HG02642 (cell line): ENCODE data around the gene GAGE12D.
"Not testable (repeated sequence)": the region's sequence is repeated elsewhere in the genome, so short reads cannot be mapped to it uniquely, and the experiment has no call there.

Source experiments
- ATAC-seq: cut with Tn5 transposase; IDR thresholded peaks from one replicate; pipeline ENCODE4 v1.9.1; 2021; ENCODE audit warnings: mild to moderate bottlenecking; ENCODE audit not compliant: unreplicated experiment, poor library complexity

GAGE12D gene, protein sequence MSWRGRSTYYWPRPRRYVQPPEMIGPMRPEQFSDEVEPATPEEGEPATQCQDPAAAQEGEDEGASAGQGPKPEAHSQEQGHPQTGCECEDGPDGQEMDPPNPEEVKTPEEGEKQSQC

DNA sequence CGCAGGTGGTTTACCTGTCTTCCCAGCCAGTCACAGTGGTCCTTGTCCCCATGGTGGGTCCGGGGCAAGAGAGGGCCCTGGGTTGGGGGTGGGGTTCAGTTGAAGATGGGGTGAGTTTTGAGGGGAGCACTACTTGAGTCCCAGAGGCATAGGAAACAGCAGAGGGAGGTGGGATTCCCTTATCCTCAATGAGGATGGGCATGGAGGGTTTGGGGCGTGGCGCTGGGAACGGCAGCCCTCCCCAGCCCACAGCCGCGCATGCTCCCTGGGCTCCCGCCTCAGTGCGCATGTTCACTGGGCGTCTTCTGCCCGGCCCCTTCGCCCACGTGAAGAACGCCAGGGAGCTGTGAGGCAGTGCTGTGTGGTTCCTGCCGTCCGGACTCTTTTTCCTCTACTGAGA is at the start of gene GAGE12D:
TSS of gene GAGE12D (plus strand) at position 301 of the 400 bp plus-strand sequence. CDS start 1,155 bp downstream, outside the sequence.
- ATAC-seq = not testable (repeated sequence)

DNA sequence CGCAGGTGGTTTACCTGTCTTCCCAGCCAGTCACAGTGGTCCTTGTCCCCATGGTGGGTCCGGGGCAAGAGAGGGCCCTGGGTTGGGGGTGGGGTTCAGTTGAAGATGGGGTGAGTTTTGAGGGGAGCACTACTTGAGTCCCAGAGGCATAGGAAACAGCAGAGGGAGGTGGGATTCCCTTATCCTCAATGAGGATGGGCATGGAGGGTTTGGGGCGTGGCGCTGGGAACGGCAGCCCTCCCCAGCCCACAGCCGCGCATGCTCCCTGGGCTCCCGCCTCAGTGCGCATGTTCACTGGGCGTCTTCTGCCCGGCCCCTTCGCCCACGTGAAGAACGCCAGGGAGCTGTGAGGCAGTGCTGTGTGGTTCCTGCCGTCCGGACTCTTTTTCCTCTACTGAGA is 9.7 kb upstream of the GAGE12D start, which contains the start of gene GAGE12C:
TSS of gene GAGE12C (plus strand) at position 301 of the 400 bp plus-strand sequence. CDS start 1,155 bp downstream, outside the sequence.
- not testable (repeated sequence) for ATAC-seq

DNA sequence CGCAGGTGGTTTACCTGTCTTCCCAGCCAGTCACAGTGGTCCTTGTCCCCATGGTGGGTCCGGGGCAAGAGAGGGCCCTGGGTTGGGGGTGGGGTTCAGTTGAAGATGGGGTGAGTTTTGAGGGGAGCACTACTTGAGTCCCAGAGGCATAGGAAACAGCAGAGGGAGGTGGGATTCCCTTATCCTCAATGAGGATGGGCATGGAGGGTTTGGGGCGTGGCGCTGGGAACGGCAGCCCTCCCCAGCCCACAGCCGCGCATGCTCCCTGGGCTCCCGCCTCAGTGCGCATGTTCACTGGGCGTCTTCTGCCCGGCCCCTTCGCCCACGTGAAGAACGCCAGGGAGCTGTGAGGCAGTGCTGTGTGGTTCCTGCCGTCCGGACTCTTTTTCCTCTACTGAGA is 9.5 kb downstream of the GAGE12D start, which contains the start of gene GAGE12E:
TSS of gene GAGE12E (plus strand) at position 301 of the 400 bp plus-strand sequence. CDS start 1,155 bp downstream, outside the sequence.
- not testable (repeated sequence) for ATAC-seq

DNA sequence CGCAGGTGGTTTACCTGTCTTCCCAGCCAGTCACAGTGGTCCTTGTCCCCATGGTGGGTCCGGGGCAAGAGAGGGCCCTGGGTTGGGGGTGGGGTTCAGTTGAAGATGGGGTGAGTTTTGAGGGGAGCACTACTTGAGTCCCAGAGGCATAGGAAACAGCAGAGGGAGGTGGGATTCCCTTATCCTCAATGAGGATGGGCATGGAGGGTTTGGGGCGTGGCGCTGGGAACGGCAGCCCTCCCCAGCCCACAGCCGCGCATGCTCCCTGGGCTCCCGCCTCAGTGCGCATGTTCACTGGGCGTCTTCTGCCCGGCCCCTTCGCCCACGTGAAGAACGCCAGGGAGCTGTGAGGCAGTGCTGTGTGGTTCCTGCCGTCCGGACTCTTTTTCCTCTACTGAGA is 19.0 kb downstream of the GAGE12D start, which contains the start of gene GAGE12F:
TSS of gene GAGE12F (plus strand) at position 301 of the 400 bp plus-strand sequence. CDS start 1,155 bp downstream, outside the sequence.
- ATAC-seq = not testable (repeated sequence)

DNA sequence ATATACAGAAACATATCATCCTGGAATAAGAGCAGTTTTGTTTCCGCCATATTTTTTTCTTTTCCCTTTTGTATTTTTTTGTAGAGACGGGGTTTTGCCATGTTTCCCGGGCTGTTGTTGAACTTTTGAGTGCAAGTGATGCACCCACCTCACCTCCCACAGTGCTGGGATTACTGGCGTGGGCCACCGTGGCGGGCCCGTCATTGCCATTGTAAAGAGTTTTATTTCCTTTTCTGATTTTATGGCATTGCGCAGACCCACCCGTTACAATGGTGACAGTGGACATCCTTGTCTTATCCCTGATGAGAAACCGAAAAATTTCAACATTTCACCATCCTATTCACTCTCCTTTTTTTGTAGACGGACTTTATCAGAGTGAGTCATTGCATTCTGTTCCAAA is 27.2 kb downstream of the GAGE12D start:
- not testable (repeated sequence) for ATAC-seq

DNA sequence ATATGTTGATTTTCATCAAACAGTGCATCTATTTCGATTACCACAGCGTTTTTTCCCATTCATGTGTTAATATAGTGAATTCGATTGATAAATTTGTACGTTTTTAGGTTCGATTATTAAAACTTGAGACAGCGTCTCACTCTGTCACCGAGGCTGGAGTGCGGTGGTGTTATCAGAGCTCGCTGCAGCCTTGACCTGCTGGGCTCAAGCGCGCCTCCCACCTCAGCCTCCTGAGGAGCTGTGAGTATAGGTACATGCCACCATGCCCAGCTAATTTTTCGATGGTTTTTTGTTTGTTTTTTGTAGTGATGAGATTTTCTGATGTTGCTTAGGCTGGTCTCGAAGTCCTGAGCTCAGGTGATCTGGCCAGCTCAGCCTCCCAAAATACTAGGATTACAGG is 27.6 kb downstream of the GAGE12D start:
- not testable (repeated sequence) for ATAC-seq

DNA sequence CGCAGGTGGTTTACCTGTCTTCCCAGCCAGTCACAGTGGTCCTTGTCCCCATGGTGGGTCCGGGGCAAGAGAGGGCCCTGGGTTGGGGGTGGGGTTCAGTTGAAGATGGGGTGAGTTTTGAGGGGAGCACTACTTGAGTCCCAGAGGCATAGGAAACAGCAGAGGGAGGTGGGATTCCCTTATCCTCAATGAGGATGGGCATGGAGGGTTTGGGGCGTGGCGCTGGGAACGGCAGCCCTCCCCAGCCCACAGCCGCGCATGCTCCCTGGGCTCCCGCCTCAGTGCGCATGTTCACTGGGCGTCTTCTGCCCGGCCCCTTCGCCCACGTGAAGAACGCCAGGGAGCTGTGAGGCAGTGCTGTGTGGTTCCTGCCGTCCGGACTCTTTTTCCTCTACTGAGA is 28.6 kb downstream of the GAGE12D start, which contains the start of gene GAGE12G:
TSS of gene GAGE12G (plus strand) at position 301 of the 400 bp plus-strand sequence. CDS start 1,155 bp downstream, outside the sequence.
- not testable (repeated sequence) for ATAC-seq

DNA sequence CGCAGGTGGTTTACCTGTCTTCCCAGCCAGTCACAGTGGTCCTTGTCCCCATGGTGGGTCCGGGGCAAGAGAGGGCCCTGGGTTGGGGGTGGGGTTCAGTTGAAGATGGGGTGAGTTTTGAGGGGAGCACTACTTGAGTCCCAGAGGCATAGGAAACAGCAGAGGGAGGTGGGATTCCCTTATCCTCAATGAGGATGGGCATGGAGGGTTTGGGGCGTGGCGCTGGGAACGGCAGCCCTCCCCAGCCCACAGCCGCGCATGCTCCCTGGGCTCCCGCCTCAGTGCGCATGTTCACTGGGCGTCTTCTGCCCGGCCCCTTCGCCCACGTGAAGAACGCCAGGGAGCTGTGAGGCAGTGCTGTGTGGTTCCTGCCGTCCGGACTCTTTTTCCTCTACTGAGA is 38.1 kb downstream of the GAGE12D start, which contains the start of gene GAGE12H:
TSS of gene GAGE12H (plus strand) at position 301 of the 400 bp plus-strand sequence. CDS start 1,155 bp downstream, outside the sequence.
- ATAC-seq = not testable (repeated sequence)

DNA sequence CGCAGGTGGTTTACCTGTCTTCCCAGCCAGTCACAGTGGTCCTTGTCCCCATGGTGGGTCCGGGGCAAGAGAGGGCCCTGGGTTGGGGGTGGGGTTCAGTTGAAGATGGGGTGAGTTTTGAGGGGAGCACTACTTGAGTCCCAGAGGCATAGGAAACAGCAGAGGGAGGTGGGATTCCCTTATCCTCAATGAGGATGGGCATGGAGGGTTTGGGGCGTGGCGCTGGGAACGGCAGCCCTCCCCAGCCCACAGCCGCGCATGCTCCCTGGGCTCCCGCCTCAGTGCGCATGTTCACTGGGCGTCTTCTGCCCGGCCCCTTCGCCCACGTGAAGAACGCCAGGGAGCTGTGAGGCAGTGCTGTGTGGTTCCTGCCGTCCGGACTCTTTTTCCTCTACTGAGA is 47.7 kb downstream of the GAGE12D start, which contains the start of gene GAGE2A:
TSS of gene GAGE2A (plus strand) at position 301 of the 400 bp plus-strand sequence. CDS start 1,155 bp downstream, outside the sequence.
- ATAC-seq = not testable (repeated sequence)

DNA sequence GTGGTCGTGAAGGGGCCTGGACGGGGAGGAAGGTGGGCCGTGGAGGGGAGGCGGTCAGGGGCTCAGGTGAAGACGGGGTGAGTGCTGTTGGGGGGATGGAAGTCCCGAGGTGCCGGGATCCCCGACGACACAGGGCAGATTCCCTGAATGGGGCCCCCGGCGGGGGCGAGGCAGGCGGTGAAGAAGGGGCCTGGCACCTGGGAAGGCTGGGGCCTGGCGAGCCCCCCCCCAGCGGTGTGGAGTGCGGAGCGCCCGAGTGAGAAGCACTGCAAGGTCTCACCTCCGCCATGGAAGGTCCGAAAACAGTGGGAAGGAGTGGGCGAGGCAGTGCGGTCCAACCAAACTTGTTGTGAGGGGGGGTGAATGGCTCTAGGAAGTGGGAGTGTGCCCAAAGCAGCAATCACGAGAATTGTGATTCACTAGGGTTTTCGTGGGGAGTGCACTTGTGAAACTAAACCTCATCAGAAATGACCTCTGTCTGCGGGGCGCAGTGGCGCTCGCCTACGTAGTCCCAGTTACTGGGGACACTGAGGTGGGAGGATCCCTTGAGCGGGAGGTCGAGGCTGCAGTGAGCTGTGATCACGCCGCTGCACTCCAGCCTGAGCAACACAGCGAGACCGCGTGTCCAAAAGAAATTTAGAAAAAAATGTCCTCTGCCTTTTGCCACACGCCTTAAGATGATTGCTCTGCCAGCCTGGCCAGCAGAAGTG is 48.4 kb downstream of the GAGE12D start:
- not testable (repeated sequence) for ATAC-seq

DNA sequence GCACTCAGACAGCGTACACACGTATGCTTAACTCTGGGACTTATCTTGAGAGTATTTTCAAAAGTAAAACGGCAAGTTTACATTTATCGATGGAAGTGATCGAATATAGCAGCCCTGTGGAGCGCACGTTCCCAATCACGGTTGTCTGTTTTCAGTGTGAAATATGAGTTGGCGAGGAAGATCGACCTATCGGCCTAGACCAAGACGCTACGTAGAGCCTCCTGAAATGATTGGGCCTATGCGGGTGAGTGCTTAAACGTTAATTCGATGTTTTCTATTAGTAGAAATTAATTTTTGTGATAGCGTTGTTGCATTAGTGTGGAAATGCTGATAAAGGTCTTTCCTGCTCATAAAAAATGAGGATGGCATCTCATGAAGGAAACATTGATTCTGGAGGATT is 49.0 kb downstream of the GAGE12D start:
- ATAC-seq = not testable (repeated sequence)
